ENCODE data around the gene PLPPR2. TPM values are rescaled to one million over a fixed set of nuclear protein-coding genes. Genes with fewer than 3 reads are reported as not detected.
"Not testable (repeated sequence)": the region's sequence is repeated elsewhere in the genome, so short reads cannot be mapped to it uniquely, and the experiment has no call there.

PLPPR2 gene, protein sequence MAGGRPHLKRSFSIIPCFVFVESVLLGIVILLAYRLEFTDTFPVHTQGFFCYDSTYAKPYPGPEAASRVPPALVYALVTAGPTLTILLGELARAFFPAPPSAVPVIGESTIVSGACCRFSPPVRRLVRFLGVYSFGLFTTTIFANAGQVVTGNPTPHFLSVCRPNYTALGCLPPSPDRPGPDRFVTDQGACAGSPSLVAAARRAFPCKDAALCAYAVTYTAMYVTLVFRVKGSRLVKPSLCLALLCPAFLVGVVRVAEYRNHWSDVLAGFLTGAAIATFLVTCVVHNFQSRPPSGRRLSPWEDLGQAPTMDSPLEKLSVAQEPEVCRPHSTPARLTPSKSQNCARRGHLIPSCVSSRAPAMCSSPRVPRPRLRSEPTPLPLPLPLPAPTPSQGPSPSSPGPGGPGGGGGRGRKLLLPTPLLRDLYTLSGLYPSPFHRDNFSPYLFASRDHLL
- 1.7 TPM for polyA plus RNA-seq (2012; ENCODE audit: low read depth, missing spikeins)

- FAIRE-seq (peak; percentile 86), DNase-seq (ENCODE audit: insufficient read length, low spot score) (peak; percentile 66)
- TF ChIP-seq POLR2A (IDR thresholded peaks at IDR 0.05; ENCODE audit: low read depth, low read length) (no peak), POU2F2 (IDR thresholded peaks at IDR 0.05; ENCODE audit: low read depth, low read length) (peak; percentile 49; the same call in 1 of the 2 replicates)
Observed at GRCh38 chr19:11355160-11356073, at the start of gene PLPPR2. PLPPR2 (plus strand) TSS chr19:11355432; CDS start chr19:11357674, 2,242 bp downstream.

DNA sequence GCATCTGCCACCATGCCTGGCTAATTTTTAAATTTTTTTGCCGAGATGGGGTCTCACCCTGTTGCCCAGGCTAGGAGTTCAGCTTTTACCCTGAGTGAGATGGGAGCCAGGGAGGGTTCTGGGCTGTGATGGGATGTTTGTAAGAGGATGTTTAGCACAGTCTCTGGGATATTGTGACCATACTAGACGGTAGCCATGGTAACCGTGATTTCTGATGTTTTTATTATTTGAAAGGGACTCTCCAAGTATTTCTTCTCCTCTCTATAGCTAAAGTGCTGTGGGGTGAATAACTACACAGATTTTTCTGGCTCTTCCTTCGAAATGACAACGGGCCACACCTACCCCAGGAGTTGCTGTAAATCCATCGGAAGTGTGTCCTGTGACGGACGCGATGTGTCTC is 48.9 kb upstream of the PLPPR2 start:
- no peak for TF ChIP-seq POLR2AphosphoS5 (IDR thresholded peaks at IDR 0.05; ENCODE audit: low read depth, low read length)
- no peak for TF ChIP-seq TAF1 (IDR thresholded peaks at IDR 0.05; ENCODE audit: low read depth, low read length)
- TF ChIP-seq SPI1 (IDR thresholded peaks at IDR 0.05; ENCODE audit: low read depth, low read length), result no peak
- TF ChIP-seq POLR2A (IDR thresholded peaks at IDR 0.05; ENCODE audit: low read depth, low read length), result no peak
- no peak for TF ChIP-seq POU2F2 (IDR thresholded peaks at IDR 0.05; ENCODE audit: low read depth, low read length)
- TF ChIP-seq PAX5 (IDR thresholded peaks at IDR 0.05; ENCODE audit: insufficient read depth, low read length, severe bottlenecking), result no peak
- FAIRE-seq (no peak), DNase-seq (ENCODE audit: insufficient read length, low spot score) (no peak)

DNA sequence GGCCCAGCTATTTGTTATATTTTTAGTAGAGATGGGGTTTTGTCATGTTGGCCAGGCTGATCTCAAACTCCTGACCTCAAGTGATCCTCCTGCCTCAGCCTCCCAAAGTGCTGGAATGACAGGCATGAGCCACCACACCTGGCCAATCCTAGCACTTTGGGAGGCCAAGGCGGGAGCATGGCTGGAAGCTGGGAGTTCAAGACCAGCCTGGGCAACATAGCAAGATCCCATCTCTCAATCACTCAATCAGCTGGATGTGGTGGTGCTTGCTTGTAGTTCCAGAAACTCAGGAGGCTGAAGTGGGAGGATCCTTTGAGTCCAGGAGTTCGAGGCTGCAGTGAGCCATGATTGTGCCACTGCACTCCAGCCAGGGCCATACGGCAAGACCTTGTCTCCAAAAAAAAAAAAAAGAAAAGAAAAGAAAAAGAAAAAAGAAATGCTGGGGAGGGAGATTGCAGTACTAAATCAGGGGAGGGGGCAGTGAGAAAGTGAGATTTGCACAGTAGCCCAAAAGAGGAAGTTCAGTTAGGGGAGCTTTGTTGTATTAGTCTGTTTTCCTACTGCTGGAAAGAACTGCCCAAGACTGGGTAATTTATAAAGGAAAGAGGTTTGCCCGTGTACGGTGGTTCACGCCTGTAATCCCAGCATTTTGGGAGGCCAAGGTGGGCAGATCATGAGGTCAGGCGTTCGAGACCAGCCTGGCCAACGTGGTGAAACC is 34.8 kb upstream of the PLPPR2 start:
- TF ChIP-seq SPI1 (IDR thresholded peaks at IDR 0.05; ENCODE audit: low read depth, low read length), result peak; percentile 62
- not testable (repeated sequence) for DNase-seq (ENCODE audit: insufficient read length, low spot score); FAIRE-seq

DNA sequence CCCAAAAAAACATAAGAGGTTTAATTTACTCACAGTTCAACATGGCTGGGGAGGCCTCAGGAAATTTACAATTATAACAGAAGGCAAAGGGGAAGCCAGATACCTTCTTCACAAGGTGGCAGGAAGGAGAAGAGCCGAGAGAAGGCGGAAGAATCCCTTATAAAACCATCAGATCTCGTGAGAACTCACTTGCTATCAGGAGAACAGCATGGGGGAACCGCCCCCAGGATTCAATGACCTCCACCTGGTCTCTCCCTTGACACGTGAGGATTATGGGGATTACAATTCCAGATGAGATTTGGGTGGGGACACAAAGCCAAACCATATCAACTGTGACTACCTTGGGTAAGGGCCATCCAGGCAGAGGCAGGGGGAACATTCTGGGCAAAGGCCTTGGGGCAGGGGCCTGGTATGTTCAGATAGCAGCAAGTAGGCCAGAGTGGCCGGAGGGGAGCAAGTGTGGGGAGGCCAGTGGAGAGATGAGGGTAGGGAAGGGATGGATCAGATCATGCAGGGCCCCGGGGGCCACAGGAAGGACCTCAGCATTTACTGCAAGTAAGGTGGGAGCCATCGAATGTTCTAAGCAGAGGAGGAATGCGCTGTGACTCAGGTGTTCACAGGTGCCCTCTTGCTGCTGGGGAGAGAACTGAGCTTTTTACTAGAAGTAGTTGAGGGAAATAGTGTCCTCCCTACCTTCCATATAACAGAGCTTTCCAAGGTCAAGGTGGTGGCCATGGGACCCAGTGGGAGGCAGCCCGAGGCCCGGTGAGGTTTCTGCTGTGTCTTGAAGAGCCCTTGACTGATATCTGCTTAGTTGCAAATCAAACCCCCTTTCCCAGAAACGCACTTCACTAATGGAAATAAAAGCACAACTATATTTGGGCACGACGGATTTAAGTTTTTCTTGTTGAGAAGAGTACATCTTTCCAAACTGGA is 33.8 kb upstream of the PLPPR2 start:
- TF ChIP-seq POU2F2 (IDR thresholded peaks at IDR 0.05; ENCODE audit: low read depth, low read length) (no peak), PAX5 (IDR thresholded peaks at IDR 0.05; ENCODE audit: insufficient read depth, low read length, severe bottlenecking) (no peak), POLR2A (IDR thresholded peaks at IDR 0.05; ENCODE audit: low read depth, low read length) (no peak), POLR2AphosphoS5 (IDR thresholded peaks at IDR 0.05; ENCODE audit: low read depth, low read length) (no peak), SPI1 (IDR thresholded peaks at IDR 0.05; ENCODE audit: low read depth, low read length) (no peak), TAF1 (IDR thresholded peaks at IDR 0.05; ENCODE audit: low read depth, low read length) (no peak)
- FAIRE-seq, result no peak
- DNase-seq (ENCODE audit: insufficient read length, low spot score), result no peak

GRCh38 chr19:11322269-11323024 is 32.8 kb upstream of the PLPPR2 start:
- DNase-seq (ENCODE audit: insufficient read length, low spot score) (no peak), FAIRE-seq (peak; percentile 20)
- TF ChIP-seq SPI1 (IDR thresholded peaks at IDR 0.05; ENCODE audit: low read depth, low read length), result peak; percentile 28; the same call in 1 of the 2 replicates
- no peak for TF ChIP-seq PAX5 (IDR thresholded peaks at IDR 0.05; ENCODE audit: insufficient read depth, low read length, severe bottlenecking)
- no peak for TF ChIP-seq POLR2A (IDR thresholded peaks at IDR 0.05; ENCODE audit: low read depth, low read length)
- no peak for TF ChIP-seq POLR2AphosphoS5 (IDR thresholded peaks at IDR 0.05; ENCODE audit: low read depth, low read length)
- no peak for TF ChIP-seq POU2F2 (IDR thresholded peaks at IDR 0.05; ENCODE audit: low read depth, low read length)
- TF ChIP-seq TAF1 (IDR thresholded peaks at IDR 0.05; ENCODE audit: low read depth, low read length), result no peak

- DNase-seq (ENCODE audit: insufficient read length, low spot score) (no peak), FAIRE-seq (no peak)
- TF ChIP-seq TAF1 (IDR thresholded peaks at IDR 0.05; ENCODE audit: low read depth, low read length) (no peak), POU2F2 (IDR thresholded peaks at IDR 0.05; ENCODE audit: low read depth, low read length) (no peak), POLR2A (IDR thresholded peaks at IDR 0.05; ENCODE audit: low read depth, low read length) (no peak)
Observed at GRCh38 chr19:11323601-11324078, 31.6 kb upstream of the PLPPR2 start.

DNA sequence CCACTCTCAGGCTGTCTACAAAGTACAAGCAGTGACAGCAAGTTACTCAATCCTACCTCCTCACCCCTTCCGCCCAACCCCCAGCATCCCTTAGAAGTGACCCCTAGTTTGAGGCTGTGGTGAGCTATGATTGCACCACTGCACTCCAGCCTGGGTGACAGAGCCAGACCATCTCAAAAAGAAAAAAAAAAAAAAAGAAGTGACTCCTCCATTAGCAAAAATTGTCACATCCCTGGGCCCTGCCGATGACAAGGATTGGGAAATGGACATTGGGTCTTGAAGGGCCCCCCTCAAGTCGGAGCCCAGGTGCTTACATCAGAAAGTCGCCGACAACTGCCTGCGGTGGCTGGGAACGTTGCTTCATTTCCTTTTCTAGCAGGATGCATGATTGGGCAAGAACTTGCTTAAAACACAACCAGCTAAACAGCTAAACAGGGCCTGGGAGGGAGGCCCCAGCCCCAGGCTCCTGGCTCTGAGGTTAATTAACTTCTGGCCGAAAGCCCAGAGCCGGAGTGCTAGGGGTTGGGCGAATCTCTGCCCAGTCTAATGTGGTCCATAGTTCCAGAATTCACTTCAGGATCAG is 31.1 kb upstream of the PLPPR2 start:
- TF ChIP-seq SPI1 (IDR thresholded peaks at IDR 0.05; ENCODE audit: low read depth, low read length) (0 out of 2 replicates have a peak, but pooled peaks have one; percentile 21), TAF1 (IDR thresholded peaks at IDR 0.05; ENCODE audit: low read depth, low read length) (no peak), PAX5 (IDR thresholded peaks at IDR 0.05; ENCODE audit: insufficient read depth, low read length, severe bottlenecking) (peak; percentile 6), POU2F2 (IDR thresholded peaks at IDR 0.05; ENCODE audit: low read depth, low read length) (no peak)
- FAIRE-seq (peak; percentile 82), DNase-seq (ENCODE audit: insufficient read length, low spot score) (peak; percentile 58)
